ENCODE data around the gene POLR1E. TPM values are rescaled to one million over a fixed set of nuclear protein-coding genes. Genes with fewer than 3 reads are reported as not detected.

The POLR1E gene
- total and polyA plus RNA-seq, 10 of the 15 experiments (the other 5 are each of a cell fraction or from before 2014, with no cell fraction given): 13.7 to 71.3 (median 50.4) TPM

DNA sequence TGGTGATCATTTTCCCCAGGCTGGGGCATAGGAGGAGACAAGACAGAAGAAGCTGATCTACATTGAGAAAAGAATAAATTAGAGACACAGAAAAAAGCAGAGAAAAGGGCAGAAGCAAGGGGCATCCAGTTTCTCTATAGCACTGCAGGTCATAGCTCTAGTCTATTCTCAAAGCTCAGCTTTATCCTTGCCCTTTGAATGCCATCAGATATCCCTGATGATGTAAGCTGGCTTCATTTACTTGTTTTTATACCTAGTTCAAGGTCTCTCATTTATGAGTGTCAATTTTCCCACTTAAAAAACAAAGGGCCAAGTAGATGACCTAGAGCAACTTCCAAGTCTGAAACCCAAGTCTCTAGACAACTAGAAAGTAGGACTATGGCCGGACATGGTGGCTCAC, 57.7 kb downstream of the POLR1E start:
- in situ Hi-C loops (cut with MboI): no loop called here
- ATAC-seq (no peak), FAIRE-seq (no peak), DNase-seq (ENCODE audit: low read depth, low spot score) (no peak)
- no peaks in the 10 kb centered on the region for H3K4me1 ChIP-seq (ENCODE audit: control insufficient read depth, insufficient read depth, low read length)
- no peaks in the 10 kb centered on the region for H3K27me3 ChIP-seq (replicated peaks in 1 of 2; ENCODE audit: control insufficient read depth in 2 of 2, insufficient read depth in 2 of 2, low read length in 1 of 2)
- CTCF ChIA-PET: no interaction called here
- no peaks in the 10 kb centered on the region for H3K79me2 ChIP-seq (ENCODE audit: control insufficient read depth, insufficient read depth, low read length)
- no peak overlapping the region for H2AFZ ChIP-seq (ENCODE audit: control insufficient read depth, low read depth, low read length)
- POLR2A ChIA-PET: interaction anchor here (0.8 kb wide), 1 partner anchor 23 kb away, joined by 5 read pairs; no protein-coding TSS in a partner anchor
- H3K9me3 ChIP-seq (replicated peaks; ENCODE audit: control insufficient read depth, insufficient read depth, low read length): no peaks in the 10 kb centered on the region
- TF ChIP-seq MYC (IDR thresholded peaks at IDR 0.05; ENCODE audit: insufficient read depth, insufficient read length, insufficient replicate concordance, low read length, severe bottlenecking) (no peak), RCOR1 (conservative IDR thresholded peaks at IDR 0.05; ENCODE audit: low read depth, low read length) (no peak), CBX5 (IDR thresholded peaks at IDR 0.05; ENCODE audit: low read depth) (no peak)
- intact Hi-C loops (cut with micrococcal nuclease; ENCODE audit: unreplicated experiment): no loop called here
- H3K36me3 ChIP-seq (ENCODE audit: control insufficient read depth in 2 of 2, insufficient read depth in 2 of 2, low read length in 1 of 2): peaks cover 0 to 5% of the 10 kb centered on the region in 2 experiments; a peak in 2 of 4 replicates
- RAD21 ChIA-PET (ENCODE audit: unreplicated experiment): no interaction called here
- BruUV-seq (replicated peaks): no TSS peak
- SMC1A ChIA-PET (ENCODE audit: uncharacterized antibody, unreplicated experiment): interaction anchor here (1.2 kb wide), 1 partner anchor 12 kb away, joined by 3 read pairs; no protein-coding TSS in a partner anchor
- H3K9ac ChIP-seq (ENCODE audit: control insufficient read depth, insufficient read depth, low read length): no peak overlapping the region
- 100% methylated on average over 1 of the region's 1 CpG for WGBS (ENCODE audit: insufficient coverage, insufficient replicate concordance, low lambda C conversion rate, missing lambda C conversion rate)
- no peaks in the 10 kb centered on the region for H4K20me1 ChIP-seq (ENCODE audit: control insufficient read depth, insufficient read depth)
- no peak overlapping the region for H3K27ac ChIP-seq (ENCODE audit: control insufficient read depth, insufficient read depth)
- no peak overlapping the region for H3K4me3 ChIP-seq
- no peak overlapping the region for H3K4me2 ChIP-seq (ENCODE audit: control insufficient read depth, insufficient read depth)

DNA sequence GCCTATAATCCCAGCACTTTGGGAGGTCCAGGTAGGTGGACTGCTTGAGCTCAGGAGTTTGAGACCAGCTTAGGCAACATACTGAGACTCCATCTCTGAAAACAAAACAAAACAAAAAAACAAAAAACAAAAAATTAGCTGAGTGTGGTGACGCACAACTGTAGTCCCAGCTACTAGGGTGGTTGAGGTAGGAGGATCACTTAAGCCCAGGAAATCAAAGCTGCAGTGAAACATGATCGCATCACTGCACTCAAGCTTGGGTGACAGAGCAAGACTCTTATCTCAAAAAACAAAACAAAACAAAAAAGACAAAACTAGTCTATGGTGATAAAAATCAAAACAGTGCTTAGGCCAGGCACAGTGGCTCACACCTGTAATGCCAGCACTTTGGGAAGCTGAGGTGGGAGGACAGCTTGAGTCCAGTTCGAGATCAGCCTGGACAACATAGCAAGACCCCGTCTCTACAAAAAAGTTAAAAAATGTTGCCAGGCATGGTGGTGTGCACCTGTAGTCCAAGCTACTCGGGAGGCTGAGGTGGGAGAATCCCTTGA, 61.7 kb downstream of the POLR1E start:
- RAD21 ChIA-PET (ENCODE audit: unreplicated experiment): no interaction called here
- SMC1A ChIA-PET (ENCODE audit: uncharacterized antibody, unreplicated experiment): interaction anchor here (1.0 to 1.3 kb wide), 2 partner anchors 40 to 60 kb away, joined by 3 read pairs; no protein-coding TSS in a partner anchor
- POLR2A ChIA-PET: interaction anchor here (0.6 kb wide), 1 partner anchor 51 kb away, joined by 3 read pairs; no protein-coding TSS in a partner anchor
- Histone ChIP-seq H3K9me3 (replicated peaks; ENCODE audit: control insufficient read depth, insufficient read depth, low read length) (no peaks in the 10 kb centered on the region), H3K36me3 (ENCODE audit: control insufficient read depth in 2 of 2, insufficient read depth in 2 of 2, low read length in 1 of 2) (no peaks in the 10 kb centered on the region), H3K9ac (ENCODE audit: control insufficient read depth, insufficient read depth, low read length) (no peak overlapping the region), H3K4me2 (ENCODE audit: control insufficient read depth, insufficient read depth) (no peak overlapping the region), H3K4me1 (ENCODE audit: control insufficient read depth, insufficient read depth, low read length) (no peaks in the 10 kb centered on the region), H4K20me1 (ENCODE audit: control insufficient read depth, insufficient read depth) (no peaks in the 10 kb centered on the region), H3K27me3 (replicated peaks in 1 of 2; ENCODE audit: control insufficient read depth in 2 of 2, insufficient read depth in 2 of 2, low read length in 1 of 2) (no peaks in the 10 kb centered on the region), H2AFZ (ENCODE audit: control insufficient read depth, low read depth, low read length) (no peak overlapping the region), H3K79me2 (ENCODE audit: control insufficient read depth, insufficient read depth, low read length) (no peaks in the 10 kb centered on the region), H3K4me3 (no peak overlapping the region), H3K27ac (ENCODE audit: control insufficient read depth, insufficient read depth) (no peak overlapping the region)
- no peak for ATAC-seq
- no TSS peak for BruUV-seq (replicated peaks)
- CTCF ChIA-PET: interaction anchor here (1.5 kb wide), 1 partner anchor 12 kb away, joined by 7 read pairs; no protein-coding TSS in a partner anchor
- no peak for FAIRE-seq
- no peak for DNase-seq (ENCODE audit: low read depth, low spot score)
- intact Hi-C loops (cut with micrococcal nuclease; ENCODE audit: unreplicated experiment) (no loop called here), in situ Hi-C loops (cut with MboI) (no loop called here)
- 89% methylated on average over 5 of the region's 5 CpGs for WGBS (ENCODE audit: insufficient coverage, insufficient replicate concordance, low lambda C conversion rate, missing lambda C conversion rate)
- TF ChIP-seq, protein P1, sequence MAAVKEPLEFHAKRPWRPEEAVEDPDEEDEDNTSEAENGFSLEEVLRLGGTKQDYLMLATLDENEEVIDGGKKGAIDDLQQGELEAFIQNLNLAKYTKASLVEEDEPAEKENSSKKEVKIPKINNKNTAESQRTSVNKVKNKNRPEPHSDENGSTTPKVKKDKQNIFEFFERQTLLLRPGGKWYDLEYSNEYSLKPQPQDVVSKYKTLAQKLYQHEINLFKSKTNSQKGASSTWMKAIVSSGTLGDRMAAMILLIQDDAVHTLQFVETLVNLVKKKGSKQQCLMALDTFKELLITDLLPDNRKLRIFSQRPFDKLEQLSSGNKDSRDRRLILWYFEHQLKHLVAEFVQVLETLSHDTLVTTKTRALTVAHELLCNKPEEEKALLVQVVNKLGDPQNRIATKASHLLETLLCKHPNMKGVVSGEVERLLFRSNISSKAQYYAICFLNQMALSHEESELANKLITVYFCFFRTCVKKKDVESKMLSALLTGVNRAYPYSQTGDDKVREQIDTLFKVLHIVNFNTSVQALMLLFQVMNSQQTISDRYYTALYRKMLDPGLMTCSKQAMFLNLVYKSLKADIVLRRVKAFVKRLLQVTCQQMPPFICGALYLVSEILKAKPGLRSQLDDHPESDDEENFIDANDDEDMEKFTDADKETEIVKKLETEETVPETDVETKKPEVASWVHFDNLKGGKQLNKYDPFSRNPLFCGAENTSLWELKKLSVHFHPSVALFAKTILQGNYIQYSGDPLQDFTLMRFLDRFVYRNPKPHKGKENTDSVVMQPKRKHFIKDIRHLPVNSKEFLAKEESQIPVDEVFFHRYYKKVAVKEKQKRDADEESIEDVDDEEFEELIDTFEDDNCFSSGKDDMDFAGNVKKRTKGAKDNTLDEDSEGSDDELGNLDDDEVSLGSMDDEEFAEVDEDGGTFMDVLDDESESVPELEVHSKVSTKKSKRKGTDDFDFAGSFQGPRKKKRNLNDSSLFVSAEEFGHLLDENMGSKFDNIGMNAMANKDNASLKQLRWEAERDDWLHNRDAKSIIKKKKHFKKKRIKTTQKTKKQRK (IDR thresholded peaks at IDR 0.05; ENCODE audit: low read depth, low read length): no peak
- TF ChIP-seq MYB (IDR thresholded peaks at IDR 0.05; ENCODE audit: borderline replicate concordance, low read depth, low read length): no peak
- TF ChIP-seq ASH2L (IDR thresholded peaks at IDR 0.05; ENCODE audit: borderline replicate concordance, low read depth): no peak
- no peak for TF ChIP-seq SUPT20H (IDR thresholded peaks at IDR 0.05; ENCODE audit: borderline replicate concordance, control insufficient read depth, low read depth, low read length)
- TF ChIP-seq, protein P2, sequence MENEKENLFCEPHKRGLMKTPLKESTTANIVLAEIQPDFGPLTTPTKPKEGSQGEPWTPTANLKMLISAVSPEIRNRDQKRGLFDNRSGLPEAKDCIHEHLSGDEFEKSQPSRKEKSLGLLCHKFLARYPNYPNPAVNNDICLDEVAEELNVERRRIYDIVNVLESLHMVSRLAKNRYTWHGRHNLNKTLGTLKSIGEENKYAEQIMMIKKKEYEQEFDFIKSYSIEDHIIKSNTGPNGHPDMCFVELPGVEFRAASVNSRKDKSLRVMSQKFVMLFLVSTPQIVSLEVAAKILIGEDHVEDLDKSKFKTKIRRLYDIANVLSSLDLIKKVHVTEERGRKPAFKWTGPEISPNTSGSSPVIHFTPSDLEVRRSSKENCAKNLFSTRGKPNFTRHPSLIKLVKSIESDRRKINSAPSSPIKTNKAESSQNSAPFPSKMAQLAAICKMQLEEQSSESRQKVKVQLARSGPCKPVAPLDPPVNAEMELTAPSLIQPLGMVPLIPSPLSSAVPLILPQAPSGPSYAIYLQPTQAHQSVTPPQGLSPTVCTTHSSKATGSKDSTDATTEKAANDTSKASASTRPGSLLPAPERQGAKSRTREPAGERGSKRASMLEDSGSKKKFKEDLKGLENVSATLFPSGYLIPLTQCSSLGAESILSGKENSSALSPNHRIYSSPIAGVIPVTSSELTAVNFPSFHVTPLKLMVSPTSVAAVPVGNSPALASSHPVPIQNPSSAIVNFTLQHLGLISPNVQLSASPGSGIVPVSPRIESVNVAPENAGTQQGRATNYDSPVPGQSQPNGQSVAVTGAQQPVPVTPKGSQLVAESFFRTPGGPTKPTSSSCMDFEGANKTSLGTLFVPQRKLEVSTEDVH (IDR thresholded peaks at IDR 0.05; ENCODE audit: low read depth, partially characterized antibody): no peak

All from GM12878 (cell line).